GM19193 (cell line): ENCODE measurements around the gene LDHAL6A.

Source experiments
- POLR2A ChIP-seq: IDR thresholded peaks from 4 replicates; pipeline ENCODE4 v1.6.1; 2011; ENCODE audit not compliant: insufficient read depth, insufficient read length; ENCODE audit errors: extremely low read depth

LDHAL6A gene

DNA sequence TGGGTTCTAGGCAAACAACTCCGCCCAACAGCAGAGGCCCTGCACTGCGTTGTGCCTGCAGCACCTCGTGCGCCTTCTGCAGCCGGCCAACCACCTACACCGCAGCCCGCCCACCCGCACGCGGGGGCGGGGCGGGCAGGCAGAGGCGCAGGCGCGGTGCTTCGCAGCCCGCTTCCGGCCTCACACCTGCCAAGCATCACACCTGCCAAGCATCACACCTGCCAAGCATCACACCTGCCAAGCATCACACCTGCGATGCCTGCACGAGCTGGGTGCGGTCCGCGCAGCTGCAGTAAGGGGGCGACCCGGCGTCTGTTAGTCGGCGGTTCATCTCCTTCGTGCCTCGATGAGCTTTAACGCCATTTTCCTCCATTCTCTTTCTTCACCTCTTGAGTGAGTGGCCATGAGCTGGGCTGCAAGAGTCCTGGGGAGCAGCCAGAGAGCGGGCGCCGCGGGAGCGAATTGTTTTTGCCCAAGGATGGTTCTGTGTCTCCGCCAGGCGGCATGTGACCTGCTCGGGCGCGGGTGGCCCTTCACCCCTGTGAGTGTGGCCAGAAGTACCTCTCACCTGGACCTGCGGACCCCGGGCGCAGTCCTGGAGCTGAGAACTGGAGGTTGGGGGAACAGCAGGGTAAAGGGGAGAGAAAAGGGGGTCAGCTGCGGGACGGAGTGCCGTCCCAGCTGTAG is at the start of gene LDHAL6A:
LDHAL6A (plus strand) TSS at position 171 of the 687 bp plus-strand sequence. CDS start 825 bp downstream, outside the sequence.
- no peak for TF ChIP-seq POLR2A

DNA sequence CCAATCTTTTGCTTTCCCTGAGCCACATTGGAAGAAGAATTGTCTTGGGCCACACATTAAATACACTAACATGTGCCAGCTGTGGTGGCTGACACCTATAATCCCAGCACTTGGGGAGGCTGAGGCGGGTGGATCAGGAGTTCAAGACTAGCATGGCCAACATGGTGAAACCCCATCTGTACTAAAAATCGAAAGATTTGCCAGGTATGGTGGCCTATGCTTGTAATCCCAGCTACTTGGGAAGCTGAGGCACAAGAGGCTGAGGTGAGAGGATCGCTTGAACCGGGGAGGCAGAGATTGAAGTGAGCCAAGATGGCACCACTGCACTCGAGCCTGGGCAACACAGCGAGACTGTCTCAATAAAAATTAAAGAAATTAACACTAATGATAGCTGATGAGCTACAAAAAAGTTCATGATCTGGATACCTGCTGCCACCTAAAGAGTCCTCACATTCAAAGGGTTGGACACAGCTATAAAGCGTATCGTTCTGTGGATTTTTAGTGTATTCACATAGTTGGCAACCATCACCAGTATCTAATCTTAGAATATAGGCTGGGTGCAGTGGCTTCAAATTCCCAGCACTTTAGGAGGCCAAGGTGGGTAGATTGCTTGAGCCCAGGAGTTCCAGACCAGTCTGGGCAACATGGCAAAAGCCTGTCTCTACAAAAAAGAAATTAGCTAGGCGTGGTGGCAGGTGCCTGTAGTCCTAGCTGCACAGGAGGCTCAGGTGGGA is 46.9 kb upstream of the LDHAL6A start:
- TF ChIP-seq POLR2A = peak; percentile 14

DNA sequence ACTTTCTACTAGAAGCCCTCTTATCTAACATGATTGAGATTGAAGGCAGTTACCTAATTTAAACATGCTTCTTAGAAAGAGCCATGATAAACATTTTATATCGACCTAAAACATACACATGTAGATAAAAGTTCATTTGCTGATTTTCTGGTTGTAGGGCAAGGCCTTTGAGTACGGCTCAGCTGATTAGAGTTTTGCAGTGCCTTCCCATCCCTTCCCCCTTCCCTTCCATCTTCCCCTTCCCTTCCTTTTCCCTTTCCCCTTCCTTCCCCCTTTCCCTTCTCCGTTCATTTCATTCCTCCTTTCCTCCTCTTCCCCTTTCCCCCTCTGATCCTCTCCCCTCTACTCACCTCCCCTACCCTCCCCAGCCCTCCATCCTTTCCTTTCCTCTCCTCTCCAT is 39.2 kb upstream of the LDHAL6A start:
- no peak for TF ChIP-seq POLR2A

DNA sequence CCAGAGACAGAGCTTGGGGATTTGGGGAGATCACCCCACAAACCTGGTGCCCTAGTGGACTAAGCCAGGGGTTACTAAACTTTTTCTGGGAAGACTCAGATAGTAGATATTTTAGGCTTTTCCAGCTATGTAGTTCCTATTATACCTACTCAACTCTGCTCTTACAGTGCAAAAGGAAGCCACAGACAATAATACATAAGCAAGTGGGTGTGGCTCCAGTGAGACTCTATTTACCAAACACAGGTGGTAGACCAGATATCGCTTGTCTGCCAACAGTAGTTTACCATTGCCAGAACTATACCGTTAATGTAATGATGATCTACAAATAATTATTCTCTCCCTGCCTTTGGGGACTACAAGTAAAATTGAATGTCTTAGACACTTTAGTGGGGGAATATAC is 36.6 kb upstream of the LDHAL6A start:
- no peak for TF ChIP-seq POLR2A

DNA sequence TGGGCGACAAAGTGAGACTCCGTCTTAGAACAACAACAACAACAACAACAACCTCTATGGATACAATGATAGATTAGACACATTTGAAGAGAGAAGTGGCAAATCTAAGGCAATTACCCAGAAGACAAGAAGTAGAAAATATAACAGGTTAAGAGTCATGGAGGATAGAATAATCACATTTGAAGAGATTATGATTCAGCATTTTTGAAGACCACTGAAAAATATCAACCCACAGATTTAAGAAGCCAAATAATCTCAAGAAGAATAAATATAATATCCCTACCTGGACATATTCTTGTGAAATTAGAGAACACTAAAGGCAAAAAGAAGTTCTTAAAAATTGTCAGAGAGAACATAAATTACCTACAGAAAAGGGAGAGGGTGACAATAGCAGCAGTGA is 35.6 kb upstream of the LDHAL6A start:
- TF ChIP-seq POLR2A = no peak

DNA sequence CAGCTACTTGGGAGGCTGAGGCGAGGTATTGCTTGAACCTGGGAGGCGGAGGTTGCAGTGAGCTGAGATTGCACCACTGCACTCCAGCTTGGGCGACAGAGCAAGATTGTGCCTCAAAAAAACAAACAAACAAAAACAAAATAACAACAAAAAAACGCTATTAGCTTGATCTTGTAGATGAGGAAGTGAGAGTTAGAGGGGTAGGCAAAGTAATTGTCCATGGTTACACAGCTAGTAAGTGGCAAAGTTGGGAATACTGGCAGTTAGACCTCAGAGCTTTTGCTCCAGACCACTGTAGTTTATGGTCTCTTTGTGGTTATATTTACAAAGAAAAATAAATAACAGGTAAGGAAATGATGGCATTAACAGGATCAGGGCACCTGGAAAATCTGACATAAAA is 28.4 kb upstream of the LDHAL6A start:
- no peak for TF ChIP-seq POLR2A

DNA sequence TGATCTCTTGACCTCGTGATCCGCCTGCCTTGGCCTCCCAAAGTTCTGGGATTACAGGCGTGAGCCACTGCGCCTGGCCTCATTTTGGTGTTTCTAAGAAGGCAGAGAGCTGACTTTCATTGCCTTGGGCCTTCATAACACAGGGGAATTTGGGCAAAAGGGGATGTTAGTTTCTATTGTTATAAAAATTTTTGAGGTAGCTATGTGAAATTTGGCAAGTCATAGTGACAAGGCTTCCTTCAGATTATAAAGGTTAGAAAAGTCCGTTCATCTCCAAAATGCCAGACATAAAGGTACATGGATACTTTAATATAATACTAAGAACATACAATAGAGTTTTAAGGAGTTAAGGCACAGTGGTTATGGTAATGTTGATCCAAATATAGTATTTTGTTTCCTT is 26.3 kb upstream of the LDHAL6A start:
- TF ChIP-seq POLR2A = no peak

DNA sequence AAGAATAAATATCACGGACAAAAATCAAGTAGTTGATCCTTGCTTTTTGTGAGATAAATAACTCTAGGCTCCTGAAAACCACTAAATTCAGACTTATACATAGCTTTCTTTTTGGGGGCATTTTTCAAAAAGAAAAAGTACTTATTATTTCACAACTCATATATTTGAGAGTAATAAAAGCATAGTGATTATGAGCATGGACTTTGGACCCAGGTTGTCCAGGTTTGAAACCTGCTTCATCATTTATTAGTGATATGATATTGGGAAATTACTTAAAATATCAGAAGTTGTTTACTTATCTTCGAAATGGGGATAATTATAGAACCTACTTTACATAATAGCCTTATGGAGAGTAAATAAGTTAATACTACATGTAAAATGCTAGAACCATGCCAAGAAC is 17.0 kb upstream of the LDHAL6A start:
- TF ChIP-seq POLR2A = no peak

DNA sequence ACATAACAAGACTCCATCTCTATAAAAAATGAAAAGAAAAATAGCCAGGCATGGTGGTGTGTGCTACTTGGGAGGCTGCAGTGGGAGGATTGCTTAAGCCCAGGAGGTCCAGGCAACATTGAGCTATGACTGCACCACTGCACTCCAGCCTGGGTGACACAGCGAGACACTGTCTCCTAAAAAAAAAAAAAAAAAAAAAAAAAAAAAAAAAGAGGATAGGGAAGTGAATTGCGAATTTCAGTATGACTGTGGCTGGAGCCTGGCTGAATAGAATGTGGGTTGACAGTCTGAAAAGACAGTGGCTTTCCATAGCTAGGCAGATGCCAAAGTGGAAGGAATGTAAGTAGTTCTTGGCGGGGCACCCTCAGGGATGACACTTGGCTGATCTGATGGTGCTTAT is 6.4 kb upstream of the LDHAL6A start:
- TF ChIP-seq POLR2A = no peak

DNA sequence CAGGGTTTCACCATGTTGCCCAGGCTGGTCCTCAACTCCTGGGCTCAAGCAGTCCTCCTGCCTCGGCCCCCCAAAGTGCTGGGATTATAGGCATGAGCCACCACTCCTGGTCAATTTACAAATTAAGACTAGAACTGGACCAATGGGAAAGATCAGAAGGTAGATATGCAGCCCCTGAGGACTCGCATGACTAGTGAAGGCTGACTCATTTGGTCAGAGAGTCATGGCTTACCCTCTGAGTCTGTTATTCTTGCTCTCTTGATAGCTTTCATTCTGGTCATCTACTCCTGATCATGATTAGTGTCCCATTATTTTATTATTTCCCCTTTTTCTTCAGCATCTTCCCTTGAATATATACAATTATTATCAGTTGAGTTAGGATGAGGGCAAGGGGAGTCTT is 2.7 kb upstream of the LDHAL6A start:
- no peak for TF ChIP-seq POLR2A

DNA sequence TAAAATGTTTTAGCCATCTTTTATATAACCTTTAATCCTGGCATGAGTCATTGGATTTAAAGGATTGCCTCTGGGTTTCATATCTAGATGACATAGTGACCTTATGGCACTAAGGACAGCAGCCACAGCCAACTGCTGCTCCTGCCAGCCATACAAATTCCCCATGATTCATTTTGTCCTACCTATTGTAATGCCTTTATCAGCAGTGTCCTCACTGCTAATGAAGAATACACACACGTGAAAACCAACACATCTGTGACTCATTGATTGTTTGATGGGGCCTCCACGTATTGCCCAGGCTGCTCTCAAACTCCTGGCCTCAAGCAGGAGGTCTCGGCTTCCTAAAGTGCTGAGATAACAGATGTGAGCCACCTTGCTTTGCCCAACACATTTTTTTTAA is 1.8 kb downstream of the LDHAL6A start:
- TF ChIP-seq POLR2A = no peak

DNA sequence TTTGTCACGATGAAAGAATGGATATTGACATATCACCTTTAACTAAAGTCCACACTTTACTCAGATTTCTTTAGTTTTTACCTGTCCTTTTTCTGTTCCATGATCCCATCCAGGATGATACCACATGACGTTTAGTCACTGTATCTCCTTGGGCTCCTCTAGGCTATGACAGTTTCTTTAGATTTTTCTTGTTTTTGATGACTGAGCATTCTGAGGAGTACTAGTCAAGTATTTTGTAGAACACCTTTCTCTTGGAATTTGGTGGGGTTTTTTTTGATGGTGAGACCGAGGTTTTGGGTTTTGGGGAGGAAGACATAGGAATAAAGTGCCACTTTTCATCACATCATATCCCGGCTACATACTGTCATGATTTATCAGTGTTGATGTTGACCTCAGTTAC is 4.0 kb downstream of the LDHAL6A start:
- no peak for TF ChIP-seq POLR2A

DNA sequence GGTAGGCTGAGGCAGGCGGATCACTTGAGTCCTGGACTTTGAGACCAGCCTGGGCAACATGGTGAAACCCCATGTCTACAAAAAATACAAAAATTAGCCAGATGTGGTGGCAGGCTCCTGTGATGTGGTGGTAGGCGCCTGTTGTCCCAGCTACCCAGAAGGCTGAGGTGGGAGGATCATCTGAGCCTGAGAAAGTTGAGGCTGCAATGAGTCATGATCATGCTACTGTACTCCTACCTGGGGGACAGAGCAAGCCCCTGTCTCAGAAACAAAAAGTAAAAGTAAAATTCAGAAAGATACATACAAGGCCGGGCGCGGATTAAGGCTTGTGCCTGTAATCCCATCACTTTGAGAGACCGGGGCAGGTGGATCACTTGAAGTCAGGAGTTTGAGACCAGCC is 6.3 kb downstream of the LDHAL6A start:
- no peak for TF ChIP-seq POLR2A

DNA sequence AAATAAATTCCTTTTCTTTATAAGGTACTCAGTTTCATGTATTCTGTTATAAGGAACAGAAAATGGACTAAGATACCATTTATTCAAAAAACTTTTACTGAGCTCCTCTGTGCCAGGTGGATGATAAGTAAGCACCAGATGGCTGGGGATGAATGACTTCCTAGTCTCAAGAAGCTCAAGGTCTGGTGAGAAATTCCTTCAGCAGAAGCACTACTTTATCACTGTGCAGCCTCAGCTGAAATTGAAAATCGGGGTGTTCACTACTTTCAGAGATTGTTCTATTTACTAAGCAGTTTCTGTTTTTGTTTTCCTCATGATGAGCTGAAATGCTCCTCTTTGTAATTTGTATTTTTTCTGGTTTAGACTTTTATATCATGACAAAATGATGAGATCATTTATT is 7.8 kb downstream of the LDHAL6A start:
- TF ChIP-seq POLR2A = no peak

DNA sequence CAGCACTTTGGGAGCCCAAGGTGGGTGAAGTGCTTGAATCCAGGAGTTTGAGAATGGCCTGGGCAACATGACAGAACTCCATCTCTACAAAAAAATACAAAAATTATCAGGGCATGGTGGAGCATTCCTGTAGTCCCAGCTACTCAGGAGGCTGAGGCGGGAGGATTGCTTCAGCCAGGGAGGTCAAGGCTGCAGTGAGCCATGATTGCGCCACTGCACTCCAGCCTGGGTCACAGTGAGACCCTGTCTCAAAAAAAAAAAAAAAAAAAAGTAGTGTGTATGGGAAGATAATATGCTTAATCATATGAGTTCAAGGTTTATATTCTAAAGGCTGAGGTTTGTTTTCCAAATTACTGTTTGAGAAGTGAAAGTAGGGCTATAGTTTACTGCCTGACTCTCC is 10.7 kb downstream of the LDHAL6A start:
- TF ChIP-seq POLR2A = no peak

DNA sequence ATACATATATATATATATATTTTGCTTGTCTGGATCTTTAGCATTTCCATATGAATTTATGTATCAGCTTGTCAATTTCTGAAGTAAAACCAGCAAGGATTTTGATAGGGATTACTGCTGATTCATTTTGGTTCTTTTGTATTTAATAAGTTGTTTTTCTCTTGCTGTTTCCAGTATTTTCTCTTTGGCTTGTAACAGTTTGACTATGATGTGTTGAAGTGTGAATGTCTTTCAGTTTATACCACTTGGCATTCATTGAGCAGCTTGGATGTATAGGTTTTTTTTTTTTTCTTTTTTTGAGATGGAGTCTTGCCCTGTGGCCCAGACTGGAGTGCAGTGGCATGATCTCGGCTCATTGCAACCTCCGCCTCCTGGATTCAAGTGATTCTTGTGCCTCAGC is 12.4 kb downstream of the LDHAL6A start:
- no peak for TF ChIP-seq POLR2A
